MM.1S (cell line): ENCODE results near the gene WAC.

ENCODE experiments used
- CTCF ChIP-seq: fragments of 300-600 bp; sonication (generic); IDR thresholded peaks from 2 replicates; pipeline ENCODE4 v1.5.1; 2016; ENCODE audit warnings: antibody characterized with exemption, low read length, mixed read lengths
- EZH2 ChIP-seq: fragments of 300-600 bp; sonication (generic); optimal IDR thresholded peaks from 2 replicates; pipeline ENCODE3; 2017; ENCODE audit warnings: low read depth, mild to moderate bottlenecking, antibody characterized with exemption, low read length, mixed read lengths
- EZH2phosphoT487 ChIP-seq: fragments of 300-600 bp; sonication (generic); IDR thresholded peaks from 2 replicates; pipeline ENCODE4 v1.6.1; 2018; ENCODE audit warnings: antibody characterized with exemption, low read length

GRCh38 chr10:28638392-28638791 is 105.5 kb downstream of the WAC start:
- no peak for TF ChIP-seq CTCF
- no peak for TF ChIP-seq EZH2
- TF ChIP-seq EZH2phosphoT487: no peak
